ENCODE results near the gene P4HA2. TPM values are rescaled to one million over a fixed set of nuclear protein-coding genes. Genes with fewer than 3 reads are reported as not detected.

Gene P4HA2
- total and polyA plus RNA-seq, 2 experiments from 2014 or later: 5.9 to 8.0 TPM

GRCh38 chr5:132202711-132203463, 24.8 kb downstream of the P4HA2 start (continued):
- TF ChIP-seq REST (IDR thresholded peaks at IDR 0.05; ENCODE audit: unreplicated experiment) (no peak), ZNF331 (CRISPR knock-in tag; IDR thresholded peaks at IDR 0.05; ENCODE audit: low read depth) (no peak), CTCF (conservative IDR thresholded peaks at IDR 0.05; ENCODE audit: low read depth in 2 of 2) (no peak), EZH2 (IDR thresholded peaks at IDR 0.05; ENCODE audit: low read depth, unreplicated experiment) (no peak), EZH2phosphoT487 (IDR thresholded peaks at IDR 0.05; ENCODE audit: unreplicated experiment) (no peak), ZNF114 (CRISPR knock-in tag; IDR thresholded peaks at IDR 0.05) (no peak)

GRCh38 chr5:132199116-132199680, 28.5 kb downstream of the P4HA2 start:
- Histone ChIP-seq H3K9me2 (ENCODE audit: insufficient read depth) (no peaks in the 10 kb centered on the region), H3K27me3 (ENCODE audit: insufficient read depth) (no peaks in the 10 kb centered on the region), H3F3A (replicated peaks; ENCODE audit: low read depth) (no peaks in the 10 kb centered on the region), H3K4me1 (ENCODE audit: insufficient read depth) (no peaks in the 10 kb centered on the region), H3K79me2 (replicated peaks; ENCODE audit: insufficient read depth) (no peaks in the 10 kb centered on the region), H2AFZ (no peak overlapping the region), H4K20me1 (replicated peaks; ENCODE audit: insufficient read depth) (no peaks in the 10 kb centered on the region), H3K27ac (ENCODE audit: low read depth) (no peak overlapping the region), H3K36me3 (ENCODE audit: insufficient read depth) (no peaks in the 10 kb centered on the region), H3K4me2 (no peak overlapping the region), H3K4me3 (no peak overlapping the region)
- no peaks in the 10 kb centered on the region; the same call in 2 of the 3 replicates for H3K4me1 Mint-ChIP-seq
- H3K27ac Mint-ChIP-seq: no peak overlapping the region
- H3K9me3 Mint-ChIP-seq: no peaks in the 10 kb centered on the region
- H3K4me3 Mint-ChIP-seq: no peak overlapping the region
- H3K27me3 Mint-ChIP-seq (ENCODE audit: insufficient read depth, low read depth, poor library complexity): peaks cover 4% of the 10 kb centered on the region
- no peak for DNase-seq (ENCODE audit: low spot score)
- H3K36me3 Mint-ChIP-seq (ENCODE audit: low read depth): no peaks in the 10 kb centered on the region
- ATAC-seq: no peak
- no peak for TF ChIP-seq POLR2AphosphoS5 (IDR thresholded peaks at IDR 0.05; ENCODE audit: low read depth)
- TF ChIP-seq CTCF (conservative IDR thresholded peaks at IDR 0.05; ENCODE audit: low read depth in 2 of 2): no peak
- TF ChIP-seq STAT1 (IDR thresholded peaks at IDR 0.05; ENCODE audit: unreplicated experiment): no peak
- TF ChIP-seq EZH2phosphoT487 (IDR thresholded peaks at IDR 0.05; ENCODE audit: unreplicated experiment): no peak
- no peak for TF ChIP-seq NANOG (IDR thresholded peaks at IDR 0.05; ENCODE audit: borderline replicate concordance)
- no peak for TF ChIP-seq REST (IDR thresholded peaks at IDR 0.05; ENCODE audit: unreplicated experiment)

Measured in GM23338 (cell line).